Thyroid gland (tissue), 4 donors: Measurements from ENCODE around the gene PPFIA3. TPM values are rescaled to one million over a fixed set of nuclear protein-coding genes. Genes with fewer than 3 reads are reported as not detected.

Experiments used
- DNase-seq, 2 donors: peaks; one replicate each; pipeline ENCODE4 v3.0.0-alpha.2; 2019
- H3K27ac ChIP-seq, 3 donors: fragments of 200-600 bp; sonication (generic); 1 replicate in 2 of 3; 2 replicates in 1 of 3; pipeline ENCODE4 v1.5.1; 2016 to 2019; ENCODE audit warnings: mild to moderate bottlenecking in 1 of 3, moderate library complexity in 1 of 3
- H3K27me3 ChIP-seq: fragments of 200-600 bp; sonication (generic); one replicate; pipeline ENCODE4 v1.5.1; 2019
- H3K36me3 ChIP-seq, 2 donors: fragments of 200-600 bp; sonication (generic); one replicate each; pipeline ENCODE4 v1.5.1; 2016 to 2019
- H3K4me1 ChIP-seq, 2 donors: fragments of 200-600 bp; sonication (generic); one replicate each; pipeline ENCODE4 v1.5.1; 2017 to 2019
- H3K4me3 ChIP-seq, 3 donors: fragments of 200-600 bp; sonication (generic); replicated peaks in 1 of 3; 1 replicate in 2 of 3; 2 replicates in 1 of 3; pipeline ENCODE4 v1.5.1; 2016; ENCODE audit warnings: mild to moderate bottlenecking in 1 of 3
- H3K9me3 ChIP-seq: fragments of 200-600 bp; sonication (generic); one replicate; pipeline ENCODE4 v1.5.1; 2017
- CTCF ChIP-seq, 6 experiments: fragments of 200-600 bp in 3 of 6; fragments of 450-650 bp in 3 of 6; sonication (generic) in 3 of 6; IDR thresholded peaks; one replicate each; pipeline ENCODE4 v1.5.1; 2016 to 2019; ENCODE audit warnings: antibody characterized with exemption in 6 of 6, mild to moderate bottlenecking in 2 of 6, inconsistent platforms in 1 of 6, moderate library complexity in 1 of 6
- POLR2A ChIP-seq, 2 donors: fragments of 450-650 bp; IDR thresholded peaks; one replicate each; pipeline ENCODE4 v1.6.1; 2017; ENCODE audit warnings: antibody characterized with exemption in 2 of 2, mild to moderate bottlenecking in 2 of 2, moderate library complexity in 1 of 2
- WGBS, 2 donors: methylation state at CpG; one replicate each; pipeline ENCODE4 v1.1.5; 2017; 5-methylcytosine and 5-hydroxymethylcytosine counted together
- intact Hi-C: fragments of 100-400 bp; cut with DNase I; formaldehyde crosslinking; loops from one replicate; pipeline ENCODE4 v1.15.1; 2023
- total RNA-seq, 4 donors: library from RNA; depleted of rRNA; stranded (reverse); fragments of >200 nt; gene quantifications; one replicate each; pipeline ENCODE4 v1.2.3, GENCODE V29; 2016

PPFIA3 gene
- total RNA-seq, 4 donors from 2014 or later, result 4.6 to 7.4 (median 5.3) TPM

- Histone ChIP-seq H3K4me1 (peaks cover 7 to 15% of the 10 kb centered on the region in 2 donors), H3K36me3 (no peaks in the 10 kb centered on the region), H3K4me3 (no peak overlapping the region), H3K27me3 (no peaks in the 10 kb centered on the region), H3K9me3 (no peaks in the 10 kb centered on the region), H3K27ac (no peak overlapping the region)
- intact Hi-C loops, result no loop called here
- DNase-seq, result no peak
- TF ChIP-seq POLR2A (IDR thresholded peaks at IDR 0.05), result no peak
- no peak for TF ChIP-seq CTCF (IDR thresholded peaks at IDR 0.05)
- WGBS, 2 donors, result 74 to 77% methylated on average over 10 of the region's 10 CpGs
Measured at GRCh38 chr19:49136771-49137171, 17.4 kb downstream of the PPFIA3 start.

- TF ChIP-seq CTCF (IDR thresholded peaks at IDR 0.05) (no peak), POLR2A (IDR thresholded peaks at IDR 0.05) (no peak)
- WGBS, 2 donors, result 77 to 92% methylated on average over 7 of the region's 7 CpGs
- H3K36me3 ChIP-seq, result no peaks in the 10 kb centered on the region
- DNase-seq, result no peak
- intact Hi-C loops, result no loop called here
- no peak overlapping the region for H3K27ac ChIP-seq
- H3K9me3 ChIP-seq, result no peaks in the 10 kb centered on the region
- no peak overlapping the region for H3K4me3 ChIP-seq
- no peaks in the 10 kb centered on the region for H3K27me3 ChIP-seq
- peaks cover 1 to 18% of the 10 kb centered on the region in 2 donors for H3K4me1 ChIP-seq
Measured at GRCh38 chr19:49140951-49141350, 21.6 kb downstream of the PPFIA3 start.

- peaks cover 5 to 22% of the 10 kb centered on the region in 2 donors for H3K4me1 ChIP-seq
- H3K27me3 ChIP-seq, result no peaks in the 10 kb centered on the region
- intact Hi-C loops, result no loop called here
- no peak overlapping the region for H3K4me3 ChIP-seq
- WGBS, 2 donors, result 78 to 85% methylated on average over 6 of the region's 6 CpGs
- no peak for DNase-seq
- no peak overlapping the region for H3K27ac ChIP-seq
- H3K9me3 ChIP-seq, result no peaks in the 10 kb centered on the region
- no peak for TF ChIP-seq POLR2A (IDR thresholded peaks at IDR 0.05)
- TF ChIP-seq CTCF (IDR thresholded peaks at IDR 0.05), result no peak
- no peaks in the 10 kb centered on the region for H3K36me3 ChIP-seq
Measured at GRCh38 chr19:49141352-49141751, 22.0 kb downstream of the PPFIA3 start.

GRCh38 chr19:49142866-49143335 is 23.6 kb downstream of the PPFIA3 start:
- H3K9me3 ChIP-seq, result no peaks in the 10 kb centered on the region
- H3K4me3 ChIP-seq, result peak overlapping the region in 1 of 3 donors; percentile 31
- intact Hi-C loops, result no loop called here

More at GRCh38 chr19:49142866-49143335, 23.6 kb downstream of the PPFIA3 start:
- DNase-seq, result peak; percentile 92 to 93
- Histone ChIP-seq H3K4me1 (peaks cover 6 to 26% of the 10 kb centered on the region in 2 donors), H3K36me3 (no peaks in the 10 kb centered on the region), H3K27me3 (no peaks in the 10 kb centered on the region), H3K27ac (no peak overlapping the region)
- TF ChIP-seq POLR2A (IDR thresholded peaks at IDR 0.05), result peak in 1 of 2 donors; percentile 26
- no peak for TF ChIP-seq CTCF (IDR thresholded peaks at IDR 0.05)
- 4% methylated on average over 14 to 15 of the region's 21 CpGs for WGBS, 2 donors
